ENCODE data around the gene RBM28. TPM values are rescaled to one million over a fixed set of nuclear protein-coding genes. Genes with fewer than 3 reads are reported as not detected.

RBM28 gene
- total RNA-seq, 4 donors from 2014 or later, result 19.1 to 142 (median 24.2) TPM

GRCh38 chr7:128310499-128310898 is 33.2 kb downstream of the RBM28 start:
- Histone ChIP-seq H3K4me1 (no peaks in the 10 kb centered on the region), H3K9me3 (no peaks in the 10 kb centered on the region), H3K4me3 (no peak overlapping the region), H3K36me3 (peaks cover 0 to 90% (median 4%) of the 10 kb centered on the region in 3 donors), H3K27me3 (no peaks in the 10 kb centered on the region), H3K27ac (no peak overlapping the region)
- DNase-seq, result no peak
- TF ChIP-seq POLR2A (IDR thresholded peaks at IDR 0.05) (no peak), CTCF (IDR thresholded peaks at IDR 0.05) (no peak)

- Histone ChIP-seq H3K4me3 (no peak overlapping the region), H3K36me3 (peaks cover 0 to 86% (median 0%) of the 10 kb centered on the region in 3 donors), H3K27me3 (no peaks in the 10 kb centered on the region), H3K4me1 (no peaks in the 10 kb centered on the region), H3K27ac (no peak overlapping the region), H3K9me3 (no peaks in the 10 kb centered on the region)
- DNase-seq, result no peak
- TF ChIP-seq CTCF (IDR thresholded peaks at IDR 0.05) (no peak), POLR2A (IDR thresholded peaks at IDR 0.05) (no peak)
These were observed 33.7 kb downstream of the RBM28 start for GRCh38 chr7:128309976-128310375.

GRCh38 chr7:128309124-128309523 is 34.6 kb downstream of the RBM28 start:
- Histone ChIP-seq H3K4me3 (no peak overlapping the region), H3K9me3 (no peaks in the 10 kb centered on the region), H3K27me3 (no peaks in the 10 kb centered on the region), H3K27ac (no peak overlapping the region), H3K36me3 (peaks cover 0 to 77% (median 0%) of the 10 kb centered on the region in 3 donors), H3K4me1 (no peaks in the 10 kb centered on the region)
- DNase-seq, result no peak
- no peak for TF ChIP-seq POLR2A (IDR thresholded peaks at IDR 0.05)

- H3K9me3 ChIP-seq, result no peaks in the 10 kb centered on the region
- no peak for TF ChIP-seq CTCF (IDR thresholded peaks at IDR 0.05)
- no peak for TF ChIP-seq POLR2A (IDR thresholded peaks at IDR 0.05)
- H3K27ac ChIP-seq, result no peak overlapping the region
- no peaks in the 10 kb centered on the region for H3K4me1 ChIP-seq
- peaks cover 0 to 70% (median 0%) of the 10 kb centered on the region in 3 donors for H3K36me3 ChIP-seq
- no peaks in the 10 kb centered on the region for H3K27me3 ChIP-seq
- H3K4me3 ChIP-seq, result no peak overlapping the region
- DNase-seq, result no peak
These were observed 36.6 kb downstream of the RBM28 start for GRCh38 chr7:128307061-128307460.

- no peak for DNase-seq
- no peaks in the 10 kb centered on the region for H3K9me3 ChIP-seq
- H3K4me3 ChIP-seq, result no peak overlapping the region
- peaks cover 0 to 45% (median 0%) of the 10 kb centered on the region in 3 donors for H3K36me3 ChIP-seq
- no peaks in the 10 kb centered on the region for H3K4me1 ChIP-seq
- TF ChIP-seq CTCF (IDR thresholded peaks at IDR 0.05), result no peak
- TF ChIP-seq POLR2A (IDR thresholded peaks at IDR 0.05), result no peak
- H3K27ac ChIP-seq, result no peak overlapping the region
- H3K27me3 ChIP-seq, result no peaks in the 10 kb centered on the region
These were observed 39.5 kb downstream of the RBM28 start for GRCh38 chr7:128304212-128304611.

- peaks cover 0 to 45% (median 0%) of the 10 kb centered on the region in 3 donors for H3K36me3 ChIP-seq
These were observed 40.1 kb downstream of the RBM28 start for GRCh38 chr7:128303643-128304042.

More at GRCh38 chr7:128303643-128304042, 40.1 kb downstream of the RBM28 start:
- Histone ChIP-seq H3K27me3 (no peaks in the 10 kb centered on the region), H3K4me1 (no peaks in the 10 kb centered on the region), H3K9me3 (no peaks in the 10 kb centered on the region), H3K4me3 (no peak overlapping the region), H3K27ac (no peak overlapping the region)
- no peak for DNase-seq
- TF ChIP-seq CTCF (IDR thresholded peaks at IDR 0.05), result no peak
- TF ChIP-seq POLR2A (IDR thresholded peaks at IDR 0.05), result no peak
